ENCODE measurements around the gene DDA1. TPM values are rescaled to one million over a fixed set of nuclear protein-coding genes. Genes with fewer than 3 reads are reported as not detected.
"Not testable (repeated sequence)": the region's sequence is repeated elsewhere in the genome, so short reads cannot be mapped to it uniquely, and the experiment has no call there.

DDA1 gene
- 79.6 TPM for polyA plus RNA-seq (2013, experiment 1 of 2; ENCODE audit: insufficient read length)
- polyA plus RNA-seq (2013, experiment 2 of 2; ENCODE audit: insufficient read length) = 63.6 TPM

- peak; percentile 100 for DNase-seq
Observed at GRCh38 chr19:17309198-17309964, at the start of gene DDA1. TSS of gene DDA1 (plus strand) at chr19:17309563. CDS start at chr19:17309655, 92 bp downstream.

DNA sequence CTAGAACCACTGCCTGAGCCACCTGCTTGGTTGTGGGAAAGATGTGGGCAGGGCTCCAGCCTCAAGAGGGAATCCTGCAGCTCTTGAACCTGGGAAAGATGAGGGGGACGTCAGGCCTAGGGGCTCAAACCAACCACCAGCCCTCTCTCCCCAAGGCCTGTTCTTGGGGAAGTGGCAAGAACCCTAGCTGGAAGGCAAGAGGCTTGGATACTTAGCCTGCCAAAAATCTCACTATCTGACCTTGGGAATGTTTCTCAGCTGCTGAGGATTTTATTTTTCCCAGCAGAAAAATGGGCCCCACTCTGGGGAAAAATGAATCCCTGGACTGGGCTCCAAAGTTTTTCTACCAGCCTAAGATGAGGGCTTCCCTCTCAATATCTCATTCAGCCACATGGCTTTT is 49.4 kb upstream of the DDA1 start:
- DNase-seq = no peak

- DNase-seq = peak; percentile 64
Observed at GRCh38 chr19:17260842-17261325, 48.5 kb upstream of the DDA1 start.

- DNase-seq = no peak
Observed at GRCh38 chr19:17262557-17262956, 46.8 kb upstream of the DDA1 start.

- no peak for DNase-seq
Observed at GRCh38 chr19:17263712-17264640, 45.4 kb upstream of the DDA1 start.

DNA sequence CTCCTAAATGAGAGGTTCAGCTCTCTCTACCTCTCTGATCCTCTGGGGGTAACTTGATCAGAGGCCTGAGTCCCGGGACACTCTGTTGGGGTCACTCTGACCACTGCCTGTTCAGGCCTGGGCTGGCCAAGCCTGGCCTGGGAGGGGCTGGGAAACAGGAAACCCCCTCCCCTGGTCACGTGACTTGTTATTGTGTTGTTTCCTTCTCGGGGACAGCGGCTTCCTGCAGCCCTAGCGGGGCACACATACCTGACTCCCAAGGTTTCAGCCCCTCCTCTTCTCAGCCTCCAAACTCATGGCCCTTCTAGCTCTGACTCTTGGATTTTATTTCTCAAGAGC is 44.8 kb upstream of the DDA1 start, which contains the start of gene USHBP1:
TSS of gene USHBP1 (minus strand) at position 105 of the 339 bp plus-strand sequence. CDS start 446 bp downstream, outside the sequence.
- no peak for DNase-seq

DNA sequence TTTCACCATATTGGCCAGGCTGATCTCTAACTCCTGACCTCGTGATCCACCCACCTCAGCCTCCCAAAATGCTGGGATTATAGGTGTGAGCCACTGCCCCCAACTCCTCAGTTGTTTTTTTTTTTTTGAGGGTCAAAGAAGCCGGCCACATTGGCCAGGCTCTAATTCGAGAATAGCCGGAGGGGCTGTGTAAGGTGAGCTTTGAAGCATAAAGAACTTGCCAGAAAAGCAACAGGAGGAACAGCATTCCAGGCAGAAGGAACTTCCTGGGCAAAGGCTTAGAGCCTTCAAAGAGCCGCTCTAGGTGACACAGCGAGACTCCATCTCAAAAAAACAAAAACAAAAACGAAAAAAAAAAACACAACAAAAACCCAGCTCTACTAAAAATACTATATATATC is 43.3 kb upstream of the DDA1 start:
- no peak for DNase-seq

GRCh38 chr19:17266589-17266974 is 42.8 kb upstream of the DDA1 start:
- no peak for DNase-seq

DNA sequence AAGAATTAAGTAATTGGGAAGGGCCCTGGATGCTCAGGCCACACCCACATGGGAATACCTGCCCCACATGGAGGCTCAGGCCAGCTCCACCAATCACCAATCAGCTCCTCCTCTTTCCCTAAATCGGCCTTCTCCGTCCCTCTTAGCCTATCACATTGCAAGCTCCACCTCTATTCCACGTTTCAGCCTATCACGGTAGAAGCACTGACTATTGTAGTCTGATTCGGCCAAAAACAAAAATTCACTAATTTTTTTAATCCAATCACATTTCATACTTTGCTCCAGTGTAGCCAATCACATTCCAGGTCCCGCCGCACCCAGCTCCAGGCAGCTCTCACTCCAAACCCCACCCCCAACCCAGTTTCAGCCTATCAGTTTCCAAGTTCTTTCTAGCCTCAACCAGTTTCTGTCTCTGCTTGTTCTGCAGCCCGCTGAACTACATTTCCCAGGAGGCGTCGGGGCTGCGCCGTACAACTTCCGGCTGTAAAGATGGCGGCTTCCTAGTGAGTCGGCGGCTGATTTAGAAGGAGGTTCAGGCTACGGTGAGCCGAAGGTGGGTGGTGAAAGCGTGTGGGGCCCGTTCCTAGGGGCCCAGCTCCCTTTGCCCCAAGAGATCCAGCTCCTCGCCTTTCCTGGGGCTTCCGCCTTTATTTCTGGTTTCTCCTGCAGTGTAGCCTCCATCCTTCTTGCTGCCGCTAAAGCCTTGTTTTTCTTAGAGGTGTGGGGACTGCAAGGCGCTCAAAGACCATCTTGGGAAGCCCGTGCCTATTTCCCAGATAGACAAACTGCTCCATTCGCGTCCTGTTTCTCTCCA is 42.2 kb upstream of the DDA1 start, which contains the start of gene BABAM1:
TSS of gene BABAM1 (plus strand) at position 469 of the 814 bp plus-strand sequence. CDS start 1,364 bp downstream, outside the sequence.
- peak; percentile 99 for DNase-seq

DNA sequence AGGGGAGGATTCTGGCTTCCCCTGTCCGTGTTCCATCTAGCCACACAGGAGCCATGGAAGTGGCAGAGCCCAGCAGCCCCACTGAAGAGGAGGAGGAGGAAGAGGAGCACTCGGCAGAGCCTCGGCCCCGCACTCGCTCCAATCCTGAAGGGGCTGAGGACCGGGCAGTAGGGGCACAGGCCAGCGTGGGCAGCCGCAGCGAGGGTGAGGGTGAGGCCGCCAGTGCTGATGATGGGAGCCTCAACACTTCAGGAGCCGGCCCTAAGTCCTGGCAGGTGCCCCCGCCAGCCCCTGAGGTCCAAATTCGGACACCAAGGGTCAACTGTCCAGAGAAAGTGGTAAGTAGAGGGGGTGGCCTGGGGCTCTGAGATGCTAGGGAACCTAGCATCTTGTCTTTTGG is 40.6 kb upstream of the DDA1 start:
- no peak for DNase-seq

DNA sequence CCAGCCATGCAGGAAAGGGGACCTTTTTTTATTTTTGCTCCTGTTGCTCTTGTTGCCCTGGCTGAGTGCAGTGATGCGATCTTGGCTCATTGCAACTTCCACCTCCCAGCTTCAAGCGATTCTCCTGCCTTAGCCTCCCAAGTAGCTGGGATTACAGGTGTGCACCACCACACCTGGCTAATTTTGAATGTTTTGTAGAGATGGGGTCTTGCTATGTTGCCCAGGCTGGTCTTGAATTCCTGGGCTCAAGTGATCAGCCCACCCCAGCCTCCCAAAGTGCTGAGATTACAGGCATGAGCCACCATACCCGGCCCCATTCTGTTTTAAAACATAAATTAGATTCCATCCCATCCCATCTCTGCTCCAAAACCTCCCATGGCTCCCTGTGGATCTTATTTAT is 34.5 kb upstream of the DDA1 start:
- DNase-seq = not testable (repeated sequence)

DNA sequence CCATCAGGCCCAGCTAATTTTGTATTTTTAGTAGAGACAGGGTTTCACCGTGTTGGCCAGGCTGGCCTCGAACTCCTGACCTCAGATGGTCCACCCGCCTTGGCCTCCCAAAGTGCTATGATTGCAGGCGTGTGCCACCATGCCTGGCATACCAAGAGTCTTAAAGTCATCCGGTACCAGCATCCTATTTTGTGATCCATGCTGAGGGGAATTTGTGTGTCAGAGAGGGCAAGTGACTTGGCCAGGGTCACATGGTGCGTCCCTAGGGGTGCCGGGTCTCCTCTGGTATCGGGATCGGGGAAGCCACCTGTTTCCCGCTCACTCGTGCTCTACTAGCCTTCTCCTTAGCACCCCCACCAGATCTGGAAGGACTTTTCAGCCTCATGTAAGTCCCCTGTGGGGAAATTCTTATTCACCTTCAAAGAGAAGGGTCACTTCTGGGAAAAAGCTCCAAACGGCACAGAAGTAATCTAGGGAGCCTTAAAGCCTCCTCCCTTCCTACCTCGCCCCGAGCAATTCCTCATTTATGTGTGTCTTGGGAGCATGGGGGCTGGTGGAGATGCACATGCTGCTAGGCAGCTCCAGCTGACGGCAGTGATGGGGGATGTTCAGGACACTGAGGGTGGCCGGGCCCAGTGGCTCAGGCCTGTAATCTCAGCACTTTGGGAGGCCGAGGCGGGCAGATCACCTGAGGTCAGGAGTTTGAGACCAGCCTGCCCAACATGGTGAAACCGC is 33.8 kb upstream of the DDA1 start:
- DNase-seq = no peak

GRCh38 chr19:17279436-17279835 is 29.9 kb upstream of the DDA1 start:
- DNase-seq = no peak

DNA sequence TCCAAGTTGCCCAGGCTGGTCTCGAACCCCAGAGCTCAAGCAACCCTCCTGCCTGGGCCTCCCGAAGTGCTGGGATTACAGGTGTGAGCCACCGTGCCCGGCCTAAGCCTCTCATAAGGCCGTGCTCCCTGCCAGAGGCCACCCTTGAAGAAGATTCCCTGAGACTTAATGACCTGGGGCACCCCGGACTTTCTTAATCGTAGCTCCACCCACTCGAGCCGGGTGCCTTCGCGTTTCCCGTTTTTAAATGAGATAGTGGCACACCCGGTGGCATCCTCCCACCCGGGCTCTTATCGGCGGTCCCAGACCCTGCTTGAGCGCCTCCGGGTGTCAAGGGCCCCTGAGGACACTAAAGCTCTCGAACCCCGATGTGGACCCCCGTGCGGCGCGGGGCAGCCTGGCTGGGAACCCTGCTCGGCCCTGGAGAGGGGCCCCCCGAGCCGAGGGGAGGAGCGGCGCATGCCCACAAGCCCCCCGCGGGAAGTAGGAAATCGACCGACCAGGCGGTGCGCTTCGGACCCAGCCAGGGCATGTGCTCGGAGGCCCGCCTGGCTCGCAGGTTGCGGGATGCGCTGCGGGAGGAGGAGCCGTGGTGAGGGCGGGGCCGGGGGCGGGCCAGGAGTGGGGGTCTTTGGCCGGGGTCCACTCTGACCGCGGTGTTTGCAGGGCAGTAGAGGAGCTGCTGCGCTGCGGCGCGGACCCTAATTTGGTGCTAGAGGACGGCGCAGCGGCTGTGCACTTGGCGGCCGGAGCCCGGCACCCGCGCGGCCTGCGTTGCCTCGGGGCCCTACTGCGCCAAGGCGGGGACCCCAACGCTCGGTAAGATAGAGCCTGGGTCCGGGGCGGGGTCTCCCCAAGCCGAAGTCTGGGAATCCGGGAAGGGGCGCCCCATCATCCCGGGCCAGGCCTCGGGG is 27.7 kb upstream of the DDA1 start, which contains the start of gene ANKLE1:
TSS of gene ANKLE1 (plus strand) at position 511 of the 914 bp plus-strand sequence. CDS start at position 531, 20 bp downstream.
- no peak for DNase-seq

DNA sequence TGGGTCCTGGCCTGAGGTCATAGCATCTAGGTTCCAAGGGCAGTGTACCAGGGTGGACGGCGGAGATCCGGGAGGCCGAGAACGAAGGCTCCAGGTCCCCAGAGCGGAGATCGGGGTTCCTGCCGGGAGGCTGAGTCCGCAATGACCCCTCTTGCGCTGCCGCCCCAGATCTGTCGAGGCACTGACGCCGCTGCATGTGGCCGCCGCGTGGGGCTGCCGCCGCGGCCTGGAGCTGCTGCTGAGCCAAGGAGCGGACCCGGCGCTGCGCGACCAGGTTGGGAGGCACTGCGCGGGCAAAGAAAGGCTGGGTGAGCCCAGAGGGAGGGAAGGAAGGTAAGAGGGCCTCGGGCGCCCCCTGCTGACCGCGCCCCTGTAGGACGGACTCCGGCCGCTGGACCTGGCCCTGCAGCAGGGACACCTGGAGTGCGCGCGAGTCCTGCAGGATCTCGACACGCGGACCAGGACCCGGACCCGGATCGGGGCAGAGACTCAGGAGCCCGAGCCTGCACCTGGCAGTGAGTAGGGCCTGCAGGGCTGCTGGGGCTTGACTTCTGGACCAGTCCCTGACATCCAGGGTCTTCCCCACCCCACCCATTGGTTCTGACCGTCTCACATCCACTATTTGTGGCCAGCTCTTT is 26.8 kb upstream of the DDA1 start:
- peak; percentile 74 for DNase-seq

DNA sequence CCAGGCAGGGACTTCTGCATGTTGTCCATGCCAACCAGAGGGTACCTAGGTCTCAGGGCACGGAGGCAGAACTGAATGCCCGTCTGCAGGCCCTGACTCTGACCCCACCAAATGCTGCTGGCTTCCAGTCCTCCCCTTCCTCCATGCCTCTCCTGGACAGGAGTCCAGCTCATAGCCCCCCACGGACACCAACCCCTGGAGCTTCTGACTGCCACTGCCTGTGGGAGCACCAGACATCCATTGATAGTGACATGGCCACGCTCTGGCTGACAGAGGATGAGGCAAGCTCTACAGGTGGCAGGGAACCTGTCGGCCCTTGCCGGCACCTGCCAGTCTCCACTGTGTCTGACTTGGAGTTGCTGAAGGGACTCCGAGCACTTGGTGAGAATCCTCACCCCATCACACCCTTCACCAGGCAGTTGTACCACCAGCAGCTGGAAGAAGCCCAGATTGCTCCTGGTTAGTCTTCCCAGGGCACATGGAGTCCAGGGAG is 25.8 kb upstream of the DDA1 start:
- DNase-seq = no peak

DNA sequence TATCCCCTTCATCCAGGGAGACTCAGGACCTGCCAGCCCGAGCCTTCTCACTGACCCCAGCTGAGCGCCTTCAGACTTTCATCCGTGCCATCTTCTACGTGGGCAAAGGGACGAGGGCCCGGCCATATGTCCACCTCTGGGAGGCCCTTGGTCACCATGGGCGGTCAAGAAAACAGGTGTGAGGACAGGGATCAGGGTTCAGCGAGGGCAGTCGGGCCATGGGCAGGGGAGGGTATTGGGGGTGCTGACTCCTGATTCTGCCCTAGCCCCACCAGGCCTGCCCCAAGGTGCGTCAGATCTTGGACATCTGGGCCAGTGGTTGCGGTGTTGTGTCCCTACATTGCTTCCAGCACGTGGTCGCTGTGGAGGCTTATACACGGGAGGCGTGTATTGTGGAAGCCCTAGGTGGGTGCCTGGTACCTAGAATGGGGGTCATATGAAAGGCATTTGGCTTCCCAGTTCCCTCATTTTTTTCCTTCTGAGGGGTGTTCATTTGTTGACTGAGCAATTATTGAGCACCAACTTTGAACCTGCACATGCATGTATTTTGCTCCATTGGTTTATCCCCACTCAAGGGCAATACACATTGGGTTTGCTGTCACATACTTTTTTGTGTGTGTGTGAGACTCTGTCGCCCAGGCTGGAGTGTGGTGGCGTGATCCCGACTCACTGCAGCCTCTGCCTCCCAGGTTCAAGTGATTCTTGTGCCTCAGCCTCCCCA is 23.8 kb upstream of the DDA1 start:
- no peak for DNase-seq

DNA sequence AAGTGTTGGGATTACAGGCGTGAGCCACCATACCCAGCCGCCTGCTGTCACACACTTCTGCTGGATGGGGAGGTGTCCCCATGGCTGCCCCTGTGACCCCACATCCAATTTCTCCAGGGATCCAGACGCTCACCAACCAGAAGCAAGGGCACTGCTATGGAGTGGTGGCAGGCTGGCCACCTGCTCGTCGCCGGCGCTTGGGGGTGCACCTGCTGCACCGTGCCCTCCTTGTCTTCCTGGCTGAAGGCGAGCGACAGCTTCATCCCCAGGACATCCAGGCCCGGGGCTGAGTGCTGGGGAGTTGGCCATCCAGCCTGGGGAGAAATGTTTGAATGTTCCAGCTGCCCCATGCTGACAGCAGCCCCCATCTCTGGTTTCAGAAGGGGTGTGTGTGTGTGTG is 23.1 kb upstream of the DDA1 start:
- DNase-seq = no peak

DNA sequence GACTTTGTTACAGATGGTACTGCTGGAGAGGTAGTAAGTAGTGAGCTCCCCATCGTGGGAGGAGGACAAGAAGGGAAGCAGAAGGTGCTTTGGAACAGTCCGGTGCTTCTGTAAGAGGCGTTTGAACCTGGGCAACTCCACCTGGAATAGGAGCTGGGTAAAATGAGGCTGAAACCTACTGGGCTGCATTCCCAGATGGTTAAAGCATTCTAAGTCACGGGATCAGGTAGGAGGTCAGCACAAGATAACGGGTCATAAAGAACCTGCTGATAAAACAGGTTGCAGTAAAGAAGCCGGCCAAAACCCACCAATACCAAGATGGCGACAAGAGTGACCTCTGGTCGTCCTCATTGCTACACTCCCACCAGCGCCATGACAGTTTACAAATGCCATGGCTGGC is 22.6 kb upstream of the DDA1 start:
- no peak for DNase-seq
